GM12878 (cell line): Measurements from ENCODE around the gene CADPS.

ENCODE experiments used
- CTCF ChIP-seq, 3 experiments: IDR thresholded peaks in 2 of 3; conservative IDR thresholded peaks in 1 of 3; 2 replicates each; pipeline ENCODE4 v1.5.1; 2011; ENCODE audit warnings: low read depth in 3 of 3, low read length in 3 of 3, mild to moderate bottlenecking in 3 of 3, control low read depth in 2 of 3, moderate library complexity in 2 of 3, inconsistent platforms in 1 of 3, mixed read lengths in 1 of 3; ENCODE audit not compliant: control insufficient read depth in 2 of 3, insufficient read depth in 1 of 3; ENCODE audit errors: extremely low read depth in 1 of 3
- EZH2 ChIP-seq: IDR thresholded peaks from 2 replicates; pipeline ENCODE4 v1.6.1; 2012; ENCODE audit warnings: low read depth, mild to moderate bottlenecking, control low read depth, inconsistent platforms, low read length, borderline replicate concordance; ENCODE audit not compliant: control insufficient read depth
- POLR2A ChIP-seq: IDR thresholded peaks from 2 replicates; pipeline ENCODE4 v1.6.1; 2011; ENCODE audit warnings: low read depth, mild to moderate bottlenecking, low read length

- TF ChIP-seq EZH2, result no peak
- no peak for TF ChIP-seq CTCF (IDR thresholded peaks at IDR 0.05 in 2 of 3, conservative IDR thresholded peaks at IDR 0.05 in 1 of 3; ENCODE audit: control insufficient read depth in 2 of 3, extremely low read depth in 1 of 3, insufficient read depth in 1 of 3, low read depth in 3 of 3, low read length in 3 of 3)
- TF ChIP-seq POLR2A, result no peak
Observed at GRCh38 chr3:62805106-62805505, 70.1 kb downstream of the CADPS start.
